B cell (primary cell): ENCODE results near the gene SLC2A13. TPM values are rescaled to one million over a fixed set of nuclear protein-coding genes. Genes with fewer than 3 reads are reported as not detected.

Experiments used
- ATAC-seq: fragments of 200-7000 bp; cut with Tn5 transposase; one replicate; pipeline ENCODE4 v1.10.0; 2021; ENCODE audit warnings: low read depth, mild to moderate bottlenecking, moderate number of reproducible peaks, moderate library complexity
- CTCF ChIA-PET: fragments of 350-600 bp; sonication (Branson Sonifier 250); formaldehyde crosslinking; loops from one replicate; lab custom pipeline; 2021; ENCODE audit warnings: antibody characterized with exemption, inconsistent platforms; lab: Charles Lee
- POLR2A ChIA-PET: fragments of 350-600 bp; sonication (Branson Sonifier 250); formaldehyde crosslinking; loops from one replicate; lab custom pipeline; 2021; ENCODE audit warnings: antibody characterized with exemption; lab: Charles Lee
- DNase-seq: peaks from one replicate; pipeline ENCODE4 v3.0.0; 2013
- H2AFZ ChIP-seq: 2 replicates; pipeline ENCODE4 v1.6.1; 2012; ENCODE audit warnings: mild to moderate bottlenecking, low read depth, low read length; ENCODE audit not compliant: insufficient read depth, poor library complexity, severe bottlenecking
- H3K27ac ChIP-seq, 2 donors: 1 replicate in 1 of 2; 2 replicates in 1 of 2; pipeline ENCODE4 v1.5.1; 2012 to 2013; ENCODE audit warnings: low read length in 2 of 2, mild to moderate bottlenecking in 2 of 2, moderate library complexity in 1 of 2
- H3K27me3 ChIP-seq, 4 experiments: fragments of 200-600 bp in 1 of 4; sonication (generic) in 1 of 4; replicated peaks in 1 of 4; 1 replicate in 2 of 4; 2 replicates in 2 of 4; pipeline versions ENCODE4 v1.6.1 to v1.7.0; 2013 to 2016; ENCODE audit warnings: low read length in 3 of 4, mild to moderate bottlenecking in 2 of 4, mixed read lengths in 1 of 4, moderate library complexity in 1 of 4; ENCODE audit not compliant: insufficient read depth in 4 of 4, control insufficient read depth in 3 of 4; ENCODE audit errors: control extremely low read depth in 1 of 4
- H3K36me3 ChIP-seq, 2 experiments: replicated peaks in 1 of 2; 1 replicate in 1 of 2; 2 replicates in 1 of 2; pipeline versions ENCODE4 v1.6.1 to v1.7.1; 2013; ENCODE audit warnings: low read length in 1 of 2; ENCODE audit not compliant: insufficient read depth in 2 of 2, control insufficient read depth in 1 of 2; ENCODE audit errors: control extremely low read depth in 1 of 2, extremely low read depth in 1 of 2
- H3K4me1 ChIP-seq, 2 donors: fragments of 200-600 bp in 1 of 2; sonication (generic) in 1 of 2; 1 replicate in 1 of 2; 2 replicates in 1 of 2; pipeline versions ENCODE4 v1.5.1 to v1.6.1; 2013 to 2017; ENCODE audit warnings: low read length in 2 of 2; ENCODE audit not compliant: control insufficient read depth in 2 of 2, insufficient read depth in 2 of 2
- H3K4me2 ChIP-seq: replicated peaks from 2 replicates; pipeline ENCODE3; 2012; ENCODE audit warnings: mild to moderate bottlenecking, low read depth, low read length; ENCODE audit not compliant: poor library complexity, severe bottlenecking
- H3K4me3 ChIP-seq, 5 experiments: fragments of 200-600 bp in 1 of 5; sonication (generic) in 1 of 5; 1 replicate in 3 of 5; 2 replicates in 2 of 5; pipeline versions ENCODE4 v1.5.1 to v1.7.0; 2011 to 2016; ENCODE audit warnings: low read length in 4 of 5, mild to moderate bottlenecking in 4 of 5, low read depth in 2 of 5, control low read depth in 1 of 5, moderate library complexity in 1 of 5; ENCODE audit not compliant: insufficient read depth in 1 of 5; ENCODE audit errors: control extremely low read depth in 1 of 5, extremely low read depth in 1 of 5
- H3K79me2 ChIP-seq: fragments of 200-600 bp; sonication (generic); one replicate; pipeline ENCODE4 v1.6.0; 2016; ENCODE audit warnings: low read length; ENCODE audit not compliant: control insufficient read depth, insufficient read depth
- H3K9ac ChIP-seq: fragments of 200-600 bp; sonication (generic); 2 replicates; pipeline ENCODE4 v1.6.1; 2017; ENCODE audit warnings: mild to moderate bottlenecking, low read length, moderate library complexity
- H3K9me3 ChIP-seq, 3 donors: one replicate each; pipeline versions ENCODE4 v1.6.1 to v1.7.1; 2013; ENCODE audit warnings: low read length in 2 of 3; ENCODE audit not compliant: control insufficient read depth in 2 of 3, insufficient read depth in 1 of 3; ENCODE audit errors: control extremely low read depth in 1 of 3
- H4K20me1 ChIP-seq: 2 replicates; pipeline ENCODE4 v1.6.0; 2012; ENCODE audit warnings: mild to moderate bottlenecking, low read length; ENCODE audit not compliant: insufficient read depth, control insufficient read depth, poor library complexity, severe bottlenecking
- H3K27ac Mint-ChIP-seq: one replicate; pipeline ENCODE4 v1.8.0; 2021; ENCODE audit warnings: mixed read lengths
- H3K27me3 Mint-ChIP-seq: one replicate; pipeline ENCODE4 v1.8.0; 2021; ENCODE audit warnings: mixed read lengths
- H3K4me1 Mint-ChIP-seq: one replicate; pipeline ENCODE4 v1.8.0; 2021; ENCODE audit warnings: mixed read lengths
- H3K4me3 Mint-ChIP-seq: one replicate; pipeline ENCODE4 v1.8.0; 2021; ENCODE audit warnings: mixed read lengths
- H3K9me3 Mint-ChIP-seq: one replicate; pipeline ENCODE4 v1.8.0; 2022; ENCODE audit warnings: mixed read lengths; ENCODE audit not compliant: insufficient read depth
- CTCF ChIP-seq: fragments of 200-600 bp; IDR thresholded peaks from one replicate; pipeline ENCODE4 v1.8.0; 2022; ENCODE audit warnings: antibody characterized with exemption, mild to moderate bottlenecking
- EZH2 ChIP-seq: IDR thresholded peaks from 2 replicates; pipeline ENCODE4 v1.6.1; 2012; ENCODE audit warnings: borderline replicate concordance, low read depth, mild to moderate bottlenecking, moderate library complexity, low read length; ENCODE audit not compliant: insufficient read depth, poor library complexity, severe bottlenecking
- WGBS: methylation state at CpG from one replicate; pipeline ENCODE4 v1.1.5; 2013; ENCODE audit warnings: missing lambda C conversion rate; ENCODE audit not compliant: insufficient coverage; 5-methylcytosine and 5-hydroxymethylcytosine counted together
- intact Hi-C: fragments of 100-400 bp; cut with micrococcal nuclease; formaldehyde crosslinking; loops from one replicate; pipeline ENCODE4 v1.10.0; 2022
- polyA plus RNA-seq: library from polyadenylated mRNA; depleted of rRNA; stranded (reverse); fragments of >200 nt; gene quantifications from 2 replicates; pipeline ENCODE4 v1.2.3, GENCODE V29; 2012
- total RNA-seq, 2 donors: library from RNA; stranded (reverse); fragments of 120-200 nt in 1 of 2; gene quantifications; 1 replicate in 1 of 2; 2 replicates in 1 of 2; pipeline versions ENCODE4 v1.2.3 to v1.2.4, GENCODE V29; 2013 to 2022

The SLC2A13 gene
- total and polyA plus RNA-seq, 2 donors (not counting 1 experiment from before 2014, with no cell fraction given): 2.1 to 8.6 TPM

DNA sequence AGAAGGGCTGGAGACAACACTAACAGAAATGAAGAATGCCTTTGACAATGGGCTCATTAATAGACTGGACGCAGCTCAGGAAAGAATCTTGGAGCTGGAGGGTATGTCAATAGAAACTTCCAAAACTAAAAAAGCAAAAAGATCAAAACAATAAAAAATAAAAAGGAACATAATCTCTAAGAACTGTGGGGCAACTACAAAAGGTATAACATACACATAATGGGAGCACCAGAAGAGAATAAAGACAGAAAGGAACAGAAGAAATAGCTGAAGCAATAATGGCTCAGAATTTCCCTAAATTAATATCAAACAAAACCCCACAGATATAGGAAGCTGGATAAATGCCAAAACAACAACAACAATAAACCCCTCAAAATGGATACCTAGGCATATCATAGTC, 362.2 kb downstream of the SLC2A13 start:
- Histone ChIP-seq H3K27ac (no peak overlapping the region), H3K36me3 (no peaks in the 10 kb centered on the region), H3K9me3 (no peaks in the 10 kb centered on the region), H2AFZ (no peak overlapping the region), H3K79me2 (no peaks in the 10 kb centered on the region), H3K27me3 (no peaks in the 10 kb centered on the region), H3K9ac (no peak overlapping the region), H3K4me3 (no peak overlapping the region), H4K20me1 (no peaks in the 10 kb centered on the region), H3K4me2 (no peak overlapping the region), H3K4me1 (no peaks in the 10 kb centered on the region)
- no peak overlapping the region for H3K27ac Mint-ChIP-seq
- H3K9me3 Mint-ChIP-seq: peaks cover 6% of the 10 kb centered on the region
- no peak for ATAC-seq
- no CpG with 5 or more reads among the region's 1 CpG for WGBS
- ChIA-PET CTCF (no interaction called here), POLR2A (no interaction called here)
- TF ChIP-seq EZH2 (no peak), CTCF (no peak)
- H3K4me3 Mint-ChIP-seq: no peak overlapping the region
- H3K4me1 Mint-ChIP-seq: no peaks in the 10 kb centered on the region
- H3K27me3 Mint-ChIP-seq: no peaks in the 10 kb centered on the region
- intact Hi-C loops: no loop called here
- DNase-seq: no peak

GRCh38 chr12:39736406-39736805, 369.5 kb downstream of the SLC2A13 start:
- Mint-ChIP-seq H3K9me3 (peaks cover 7% of the 10 kb centered on the region), H3K27me3 (no peaks in the 10 kb centered on the region), H3K4me3 (no peak overlapping the region), H3K4me1 (no peaks in the 10 kb centered on the region), H3K27ac (no peak overlapping the region)
- POLR2A ChIA-PET: no interaction called here
- H3K36me3 ChIP-seq: no peaks in the 10 kb centered on the region
- no peaks in the 10 kb centered on the region for H3K27me3 ChIP-seq
- no peaks in the 10 kb centered on the region for H4K20me1 ChIP-seq
- H3K9ac ChIP-seq: no peak overlapping the region
- ATAC-seq: no peak
- no peaks in the 10 kb centered on the region for H3K79me2 ChIP-seq
- H2AFZ ChIP-seq: no peak overlapping the region
- 93% methylated on average over 2 of the region's 2 CpGs for WGBS
- H3K4me1 ChIP-seq: no peaks in the 10 kb centered on the region
- no peak overlapping the region for H3K4me3 ChIP-seq
- DNase-seq: no peak
- H3K27ac ChIP-seq: no peak overlapping the region
- no peak overlapping the region for H3K4me2 ChIP-seq
- peaks cover 1 to 13% (median 13%) of the 10 kb centered on the region in 3 donors for H3K9me3 ChIP-seq
- intact Hi-C loops: no loop called here
- CTCF ChIA-PET: no interaction called here
- TF ChIP-seq CTCF (no peak), EZH2 (no peak)
